AG08396 (cell line): Measurements from ENCODE around the gene USE1.

ENCODE experiments used
- DNase-seq: peaks from one replicate; pipeline ENCODE4 v3.0.0; 2012; ENCODE audit warnings: low spot score, mixed read lengths

Gene USE1

DNA sequence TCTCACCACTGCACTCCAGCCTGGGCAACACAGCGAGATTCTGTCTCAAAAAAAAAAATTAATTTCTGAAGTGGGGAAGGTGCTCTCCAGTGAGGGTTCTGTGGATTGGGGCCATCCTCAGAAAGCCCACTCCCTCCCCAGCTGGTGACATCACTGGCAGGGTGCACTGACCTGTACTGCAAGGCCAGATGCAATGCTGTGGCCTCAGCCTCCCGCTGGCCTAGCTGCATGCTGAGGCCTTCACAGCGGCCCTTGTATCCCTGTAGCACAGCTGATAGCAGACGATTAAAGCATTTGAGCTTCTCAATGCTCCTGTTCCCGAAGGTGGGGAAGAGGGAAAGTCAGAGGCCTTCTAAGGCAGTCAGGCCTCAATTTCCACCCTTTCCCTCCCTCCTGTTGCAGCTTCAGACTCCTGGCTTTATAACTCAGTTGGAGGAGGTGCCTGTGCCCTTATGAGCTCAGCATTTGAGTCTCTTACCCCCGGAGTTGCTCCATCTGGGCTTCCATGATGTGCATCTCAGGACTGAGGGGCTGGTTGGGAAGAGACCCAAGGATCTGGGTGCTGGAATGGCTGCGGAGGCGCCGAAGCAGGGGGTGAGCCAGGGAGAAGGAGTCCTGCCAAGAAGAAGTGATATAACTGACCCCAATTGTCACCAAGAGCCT is 44.1 kb downstream of the USE1 start:
- no peak for DNase-seq

- DNase-seq, result no peak
Observed at GRCh38 chr19:17259934-17260333, 44.8 kb downstream of the USE1 start.

GRCh38 chr19:17260842-17261325 is 45.7 kb downstream of the USE1 start:
- peak; percentile 87 for DNase-seq

DNA sequence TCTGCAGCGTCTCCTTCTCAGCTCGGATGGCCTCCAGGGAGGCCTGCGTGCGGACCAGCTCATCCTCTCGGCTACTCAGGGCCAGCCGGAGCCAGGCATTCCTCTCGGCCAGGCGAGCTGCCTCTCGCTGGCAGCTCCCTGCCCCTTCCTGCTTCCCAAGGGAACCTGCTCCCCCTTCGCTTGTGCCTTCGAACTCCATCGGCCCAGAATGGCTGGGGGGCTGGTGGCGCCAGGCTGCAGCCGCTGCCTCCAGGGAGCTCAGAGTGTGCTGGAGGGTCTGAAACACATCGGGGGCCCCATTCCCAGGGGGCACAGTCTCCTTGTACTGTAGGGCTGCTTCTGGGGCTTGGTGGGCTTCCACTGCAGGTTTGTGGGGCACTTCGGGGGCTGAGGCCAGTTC is 47.4 kb downstream of the USE1 start:
- DNase-seq, result no peak

- DNase-seq, result no peak
Observed at GRCh38 chr19:17263712-17264640, 48.8 kb downstream of the USE1 start.

GRCh38 chr19:17264641-17264979 is 49.5 kb downstream of the USE1 start, which contains the start of gene USHBP1:
Gene USHBP1 (minus strand): TSS chr19:17264745. CDS start chr19:17264299, 446 bp downstream.
- DNase-seq, result no peak

- DNase-seq, result no peak
Observed at GRCh38 chr19:17266026-17266425, 50.9 kb downstream of the USE1 start.

DNA sequence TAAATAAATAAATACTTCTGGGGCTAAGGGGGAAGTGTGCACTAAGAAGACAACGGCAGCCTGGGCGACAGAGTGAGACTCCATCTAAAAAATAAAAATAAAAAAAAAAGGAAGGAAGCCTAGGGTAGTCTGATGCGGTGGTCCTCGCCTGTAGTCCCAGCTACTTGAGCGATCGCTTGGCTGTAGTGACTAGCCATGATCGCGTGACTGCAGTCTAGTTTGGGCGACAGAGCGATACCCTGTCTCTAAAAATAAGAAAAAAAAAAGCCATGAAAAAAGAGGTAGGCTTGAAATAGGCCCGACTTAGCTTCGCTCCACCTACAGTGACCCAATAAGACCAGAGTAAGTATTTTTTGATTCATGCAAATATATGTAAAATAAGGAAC is 51.4 kb downstream of the USE1 start:
- no peak for DNase-seq

- peak; percentile 100 for DNase-seq
Observed at GRCh38 chr19:17266975-17267788, 52.0 kb downstream of the USE1 start, which contains the start of gene BABAM1. Gene BABAM1 (plus strand): TSS chr19:17267443. CDS start chr19:17268807, 1,364 bp downstream.

DNA sequence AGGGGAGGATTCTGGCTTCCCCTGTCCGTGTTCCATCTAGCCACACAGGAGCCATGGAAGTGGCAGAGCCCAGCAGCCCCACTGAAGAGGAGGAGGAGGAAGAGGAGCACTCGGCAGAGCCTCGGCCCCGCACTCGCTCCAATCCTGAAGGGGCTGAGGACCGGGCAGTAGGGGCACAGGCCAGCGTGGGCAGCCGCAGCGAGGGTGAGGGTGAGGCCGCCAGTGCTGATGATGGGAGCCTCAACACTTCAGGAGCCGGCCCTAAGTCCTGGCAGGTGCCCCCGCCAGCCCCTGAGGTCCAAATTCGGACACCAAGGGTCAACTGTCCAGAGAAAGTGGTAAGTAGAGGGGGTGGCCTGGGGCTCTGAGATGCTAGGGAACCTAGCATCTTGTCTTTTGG is 53.6 kb downstream of the USE1 start:
- DNase-seq, result no peak
